SK-N-SH (cell line): ENCODE results near the gene CISD1. TPM values are rescaled to one million over a fixed set of nuclear protein-coding genes. Genes with fewer than 3 reads are reported as not detected.
A peak's percentile ranks its signal among the peaks of the same experiment; 100 is the strongest.

Experiments
- CTCF ChIA-PET: fragments of 300-600, 350-600 bp; formaldehyde crosslinking; extraction: SDS; loops from one replicate; lab custom pipeline; 2021; lab: Yijun Ruan, JAX
- POLR2A ChIA-PET: fragments of 350-600 bp; sonication (Branson Sonifier 250); formaldehyde crosslinking; extraction: SDS; loops from one replicate; lab custom pipeline; 2020; ENCODE audit warnings: antibody characterized with exemption, inconsistent platforms; lab: Yijun Ruan, JAX
- DNase-seq: peaks from one replicate; pipeline ENCODE4 v3.0.0; 2012
- H2AFZ ChIP-seq: fragments of 200-600 bp; sonication (generic); 2 replicates; pipeline ENCODE4 v1.8.1; 2016; ENCODE audit warnings: antibody characterized with exemption, mild to moderate bottlenecking, low read depth
- H3F3A ChIP-seq: fragments of 200-600 bp; sonication (generic); replicated peaks from 2 replicates; pipeline ENCODE3; 2016; ENCODE audit warnings: antibody characterized with exemption, mild to moderate bottlenecking; ENCODE audit not compliant: insufficient read depth
- H3K27ac ChIP-seq, 2 experiments: fragments of 200-500 bp in 1 of 2; fragments of 200-600 bp in 1 of 2; sonication (Bioruptor generic) in 1 of 2; sonication (generic), shearing (Covaris generic) in 1 of 2; 2 replicates each; pipeline versions ENCODE4 v1.5.1 to v1.6.1; 2014 to 2016; ENCODE audit warnings: low read depth in 2 of 2, inconsistent platforms in 1 of 2, low read length in 1 of 2, mild to moderate bottlenecking in 1 of 2, mixed read lengths in 1 of 2
- H3K27me3 ChIP-seq: fragments of 200-600 bp; sonication (generic), shearing (Covaris generic); 2 replicates; pipeline ENCODE4 v1.6.1; 2016; ENCODE audit warnings: mixed run types; ENCODE audit not compliant: insufficient read depth
- H3K36me3 ChIP-seq, 2 experiments: fragments of 200-500 bp in 1 of 2; fragments of 200-600 bp in 1 of 2; sonication (Bioruptor generic) in 1 of 2; sonication (generic) in 1 of 2; replicated peaks in 1 of 2; 2 replicates each; pipeline versions ENCODE3 to v1.5.1; 2014 to 2016; ENCODE audit warnings: low read length in 1 of 2, mild to moderate bottlenecking in 1 of 2; ENCODE audit not compliant: insufficient read depth in 2 of 2, control insufficient read depth in 1 of 2
- H3K4me1 ChIP-seq, 2 experiments: fragments of 200-500 bp in 1 of 2; fragments of 200-600 bp in 1 of 2; sonication (Bioruptor generic) in 1 of 2; sonication (generic), shearing (Covaris generic) in 1 of 2; 2 replicates each; pipeline versions ENCODE4 v1.5.1 to v1.6.1; 2014 to 2016; ENCODE audit warnings: low read depth in 1 of 2, low read length in 1 of 2, mixed run types in 1 of 2; ENCODE audit not compliant: insufficient read depth in 2 of 2, control insufficient read depth in 1 of 2
- H3K4me2 ChIP-seq: fragments of 200-600 bp; sonication (generic), shearing (Covaris generic); 2 replicates; pipeline ENCODE4 v1.6.1; 2017; ENCODE audit warnings: mixed run types
- H3K4me3 ChIP-seq, 2 experiments: fragments of 200-500 bp in 1 of 2; fragments of 200-600 bp in 1 of 2; sonication (Bioruptor generic) in 1 of 2; sonication (generic), shearing (Covaris generic) in 1 of 2; 2 replicates each; pipeline versions ENCODE4 v1.5.1 to v1.8.1; 2014 to 2016; ENCODE audit warnings: low read depth in 2 of 2, inconsistent platforms in 1 of 2, low read length in 1 of 2, mild to moderate bottlenecking in 1 of 2, mixed read lengths in 1 of 2, moderate library complexity in 1 of 2
- H3K79me2 ChIP-seq: fragments of 200-600 bp; sonication (generic); 2 replicates; pipeline ENCODE4 v1.8.1; 2017; ENCODE audit warnings: mild to moderate bottlenecking; ENCODE audit not compliant: insufficient read depth
- H3K9ac ChIP-seq: fragments of 200-600 bp; sonication (generic); 2 replicates; pipeline ENCODE4 v1.6.1; 2017; ENCODE audit warnings: mixed run types
- H3K9me2 ChIP-seq: fragments of 200-600 bp; sonication (generic); 2 replicates; pipeline ENCODE4 v1.6.1; 2017; ENCODE audit warnings: mixed run types
- H3K9me3 ChIP-seq: fragments of 200-600 bp; sonication (generic); 2 replicates; pipeline ENCODE4 v1.6.1; 2017; ENCODE audit warnings: mixed run types, mild to moderate bottlenecking, moderate library complexity
- H4K20me1 ChIP-seq: fragments of 200-600 bp; sonication (generic); 2 replicates; pipeline ENCODE4 v1.6.1; 2017; ENCODE audit warnings: mild to moderate bottlenecking, mixed run types; ENCODE audit not compliant: insufficient read depth
- CHD2 ChIP-seq: fragments of 150-350 bp; IDR thresholded peaks from 2 replicates; pipeline ENCODE4 v1.6.1; 2018; ENCODE audit warnings: low read length; ENCODE audit not compliant: partially characterized antibody
- ELF1 ChIP-seq: IDR thresholded peaks from 2 replicates; pipeline ENCODE4 v1.4.0; 2012
- EP300 ChIP-seq, 2 experiments: IDR thresholded peaks; 2 replicates each; pipeline versions ENCODE4 v1.4.0 to v1.6.1; 2012; ENCODE audit warnings: borderline replicate concordance in 1 of 2, low read depth in 1 of 2, low read length in 1 of 2
- EZH2phosphoT487 ChIP-seq: fragments of 200-600 bp; sonication (generic); IDR thresholded peaks from 2 replicates; pipeline ENCODE4 v1.6.1; 2017; ENCODE audit warnings: low read depth, mixed run types, mild to moderate bottlenecking, antibody characterized with exemption, moderate library complexity, borderline replicate concordance
- FOSL2 ChIP-seq: IDR thresholded peaks from 2 replicates; pipeline ENCODE4 v1.4.0; 2012; ENCODE audit warnings: low read depth, mild to moderate bottlenecking, moderate library complexity, borderline replicate concordance
- FOXJ3 ChIP-seq: sonication (generic); formaldehyde crosslinking; IDR thresholded peaks from 2 replicates; pipeline ENCODE4 v1.5.1; 2020; ENCODE audit warnings: mild to moderate bottlenecking, missing genetic modification reagents
- FOXM1 ChIP-seq: IDR thresholded peaks from 2 replicates; pipeline ENCODE4 v1.4.0; 2012; ENCODE audit warnings: low read depth, mild to moderate bottlenecking
- GABPA ChIP-seq: IDR thresholded peaks from 2 replicates; pipeline ENCODE4 v1.4.0; 2012; ENCODE audit warnings: low read depth, mild to moderate bottlenecking
- MEF2A ChIP-seq: IDR thresholded peaks from 2 replicates; pipeline ENCODE4 v1.4.0; 2012; ENCODE audit warnings: low read depth, borderline replicate concordance
- NFIC ChIP-seq: IDR thresholded peaks from 2 replicates; pipeline ENCODE4 v1.4.0; 2012; ENCODE audit warnings: borderline replicate concordance
- NRF1 ChIP-seq: IDR thresholded peaks from 2 replicates; pipeline ENCODE4 v1.6.1; 2012; ENCODE audit warnings: low read depth, mild to moderate bottlenecking, low read length
- POLR2AphosphoS5 ChIP-seq: IDR thresholded peaks from 2 replicates; pipeline ENCODE4 v1.6.1; 2012; ENCODE audit warnings: low read depth, low read length
- RXRA ChIP-seq: IDR thresholded peaks from 2 replicates; pipeline ENCODE4 v1.4.0; 2012; ENCODE audit warnings: low read depth, mild to moderate bottlenecking, borderline replicate concordance
- SIN3A ChIP-seq: IDR thresholded peaks from 2 replicates; pipeline ENCODE4 v1.6.1; 2012; ENCODE audit warnings: low read depth, mild to moderate bottlenecking, low read length, moderate library complexity, borderline replicate concordance
- TAF1 ChIP-seq: IDR thresholded peaks from 2 replicates; pipeline ENCODE4 v1.6.1; 2012; ENCODE audit warnings: low read depth, mild to moderate bottlenecking, low read length, moderate library complexity, borderline replicate concordance
- TEAD4 ChIP-seq: IDR thresholded peaks from 2 replicates; pipeline ENCODE4 v1.4.0; 2012; ENCODE audit warnings: mild to moderate bottlenecking, borderline replicate concordance; ENCODE audit not compliant: insufficient read depth
- WGBS: methylation state at CpG from one replicate; pipeline ENCODE4 v1.1.6; 2017; ENCODE audit warnings: low lambda C conversion rate; 5-methylcytosine and 5-hydroxymethylcytosine counted together
- polyA plus RNA-seq, 3 experiments: library from polyadenylated mRNA; depleted of rRNA; stranded (reverse); fragments of >200 nt; gene quantifications; 2 replicates each; pipeline ENCODE4 v1.2.3, GENCODE V29; 2012
- TF ChIP-seq, protein P1 (sequence below): fragments of 200-600 bp; sonication (generic); IDR thresholded peaks from 2 replicates; pipeline ENCODE4 v1.6.1; 2017; ENCODE audit warnings: antibody characterized with exemption, mild to moderate bottlenecking, moderate library complexity
- TF ChIP-seq, protein P2 (sequence below): IDR thresholded peaks from 2 replicates; pipeline ENCODE4 v1.6.1; 2012; ENCODE audit warnings: mild to moderate bottlenecking, low read depth, low read length, moderate library complexity
- TF ChIP-seq, protein P3 (sequence below): IDR thresholded peaks from 2 replicates; pipeline ENCODE4; 2012
- TF ChIP-seq, protein P4 (sequence below): IDR thresholded peaks from 2 replicates; pipeline ENCODE4 v1.4.0; 2012; ENCODE audit warnings: low read depth, borderline replicate concordance
- TF ChIP-seq, protein P5 (sequence below): IDR thresholded peaks from 2 replicates; pipeline ENCODE4 v1.4.0; 2012; ENCODE audit warnings: low read depth, borderline replicate concordance
- TF ChIP-seq, protein P6 (sequence below): IDR thresholded peaks from 2 replicates; pipeline ENCODE4 v1.4.0; 2012; ENCODE audit warnings: low read depth

Gene CISD1
- polyA plus RNA-seq, 1 of the 3 experiments (the other 2 are of a cell fraction): 34.1 TPM

DNA sequence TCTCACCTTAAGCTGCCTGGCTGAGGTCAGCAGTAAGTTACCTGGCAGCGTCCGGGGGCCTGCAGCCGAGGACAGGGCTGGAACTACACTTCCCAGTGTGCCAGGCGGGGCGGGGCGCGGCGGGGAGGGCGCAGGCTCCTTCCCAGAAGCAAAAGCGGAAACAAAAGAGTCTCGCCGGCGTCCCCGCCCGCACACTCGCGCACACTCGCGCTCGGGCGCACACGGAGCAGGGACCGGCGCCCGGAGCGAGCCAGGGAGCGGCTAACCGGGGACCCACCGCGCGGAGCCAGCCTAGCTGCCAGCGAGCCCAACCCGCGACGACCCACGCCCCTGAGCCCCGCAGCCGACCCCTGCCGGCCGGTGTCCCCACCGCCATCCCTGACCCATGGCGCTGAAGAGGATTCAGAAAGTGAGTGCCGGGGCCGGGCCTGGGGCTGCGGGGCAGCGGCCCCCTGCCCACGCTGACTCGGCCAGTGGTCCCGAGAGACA is 65.9 kb downstream of the CISD1 start, which contains the start of gene UBE2D1:
UBE2D1 (plus strand) TSS at position 190 of the 489 bp plus-strand sequence; CDS start at position 386, 196 bp downstream.
- no peaks in the 10 kb centered on the region for H3K27me3 ChIP-seq
- H3K4me1 ChIP-seq: peaks cover 6 to 9% of the 10 kb centered on the region in 2 experiments; a peak in 3 of 4 replicates
- H3F3A ChIP-seq: no peaks in the 10 kb centered on the region
- peaks cover 26% of the 10 kb centered on the region for H4K20me1 ChIP-seq
- ChIA-PET CTCF (interaction anchor here (0.6 to 1.3 kb wide), 9 partner anchors 12 to 50 kb away, joined by 3 to 5 read pairs (median 3); partner anchors contain the start of gene TFAM), POLR2A (interaction anchor here (0.6 to 2.1 kb wide), 4 partner anchors 8 to 1536 kb away, joined by 3 to 8 read pairs (median 5); partner anchors contain the start of gene TFAM)
- peak within 1 kb of the TSS; percentile 77 for H2AFZ ChIP-seq
- no peaks in the 10 kb centered on the region for H3K9me2 ChIP-seq
- no peaks in the 10 kb centered on the region for H3K9me3 ChIP-seq
- TF ChIP-seq FOSL2: no peak
- no peak for TF ChIP-seq RXRA
- TF ChIP-seq, protein P1, sequence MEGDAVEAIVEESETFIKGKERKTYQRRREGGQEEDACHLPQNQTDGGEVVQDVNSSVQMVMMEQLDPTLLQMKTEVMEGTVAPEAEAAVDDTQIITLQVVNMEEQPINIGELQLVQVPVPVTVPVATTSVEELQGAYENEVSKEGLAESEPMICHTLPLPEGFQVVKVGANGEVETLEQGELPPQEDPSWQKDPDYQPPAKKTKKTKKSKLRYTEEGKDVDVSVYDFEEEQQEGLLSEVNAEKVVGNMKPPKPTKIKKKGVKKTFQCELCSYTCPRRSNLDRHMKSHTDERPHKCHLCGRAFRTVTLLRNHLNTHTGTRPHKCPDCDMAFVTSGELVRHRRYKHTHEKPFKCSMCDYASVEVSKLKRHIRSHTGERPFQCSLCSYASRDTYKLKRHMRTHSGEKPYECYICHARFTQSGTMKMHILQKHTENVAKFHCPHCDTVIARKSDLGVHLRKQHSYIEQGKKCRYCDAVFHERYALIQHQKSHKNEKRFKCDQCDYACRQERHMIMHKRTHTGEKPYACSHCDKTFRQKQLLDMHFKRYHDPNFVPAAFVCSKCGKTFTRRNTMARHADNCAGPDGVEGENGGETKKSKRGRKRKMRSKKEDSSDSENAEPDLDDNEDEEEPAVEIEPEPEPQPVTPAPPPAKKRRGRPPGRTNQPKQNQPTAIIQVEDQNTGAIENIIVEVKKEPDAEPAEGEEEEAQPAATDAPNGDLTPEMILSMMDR: no peak; the same call in 1 of the 2 replicates
- TF ChIP-seq, protein P2, sequence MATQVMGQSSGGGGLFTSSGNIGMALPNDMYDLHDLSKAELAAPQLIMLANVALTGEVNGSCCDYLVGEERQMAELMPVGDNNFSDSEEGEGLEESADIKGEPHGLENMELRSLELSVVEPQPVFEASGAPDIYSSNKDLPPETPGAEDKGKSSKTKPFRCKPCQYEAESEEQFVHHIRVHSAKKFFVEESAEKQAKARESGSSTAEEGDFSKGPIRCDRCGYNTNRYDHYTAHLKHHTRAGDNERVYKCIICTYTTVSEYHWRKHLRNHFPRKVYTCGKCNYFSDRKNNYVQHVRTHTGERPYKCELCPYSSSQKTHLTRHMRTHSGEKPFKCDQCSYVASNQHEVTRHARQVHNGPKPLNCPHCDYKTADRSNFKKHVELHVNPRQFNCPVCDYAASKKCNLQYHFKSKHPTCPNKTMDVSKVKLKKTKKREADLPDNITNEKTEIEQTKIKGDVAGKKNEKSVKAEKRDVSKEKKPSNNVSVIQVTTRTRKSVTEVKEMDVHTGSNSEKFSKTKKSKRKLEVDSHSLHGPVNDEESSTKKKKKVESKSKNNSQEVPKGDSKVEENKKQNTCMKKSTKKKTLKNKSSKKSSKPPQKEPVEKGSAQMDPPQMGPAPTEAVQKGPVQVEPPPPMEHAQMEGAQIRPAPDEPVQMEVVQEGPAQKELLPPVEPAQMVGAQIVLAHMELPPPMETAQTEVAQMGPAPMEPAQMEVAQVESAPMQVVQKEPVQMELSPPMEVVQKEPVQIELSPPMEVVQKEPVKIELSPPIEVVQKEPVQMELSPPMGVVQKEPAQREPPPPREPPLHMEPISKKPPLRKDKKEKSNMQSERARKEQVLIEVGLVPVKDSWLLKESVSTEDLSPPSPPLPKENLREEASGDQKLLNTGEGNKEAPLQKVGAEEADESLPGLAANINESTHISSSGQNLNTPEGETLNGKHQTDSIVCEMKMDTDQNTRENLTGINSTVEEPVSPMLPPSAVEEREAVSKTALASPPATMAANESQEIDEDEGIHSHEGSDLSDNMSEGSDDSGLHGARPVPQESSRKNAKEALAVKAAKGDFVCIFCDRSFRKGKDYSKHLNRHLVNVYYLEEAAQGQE: no peak
- peak; percentile 58; the same call in 1 of the 2 replicates for TF ChIP-seq GABPA
- TF ChIP-seq, protein P3, sequence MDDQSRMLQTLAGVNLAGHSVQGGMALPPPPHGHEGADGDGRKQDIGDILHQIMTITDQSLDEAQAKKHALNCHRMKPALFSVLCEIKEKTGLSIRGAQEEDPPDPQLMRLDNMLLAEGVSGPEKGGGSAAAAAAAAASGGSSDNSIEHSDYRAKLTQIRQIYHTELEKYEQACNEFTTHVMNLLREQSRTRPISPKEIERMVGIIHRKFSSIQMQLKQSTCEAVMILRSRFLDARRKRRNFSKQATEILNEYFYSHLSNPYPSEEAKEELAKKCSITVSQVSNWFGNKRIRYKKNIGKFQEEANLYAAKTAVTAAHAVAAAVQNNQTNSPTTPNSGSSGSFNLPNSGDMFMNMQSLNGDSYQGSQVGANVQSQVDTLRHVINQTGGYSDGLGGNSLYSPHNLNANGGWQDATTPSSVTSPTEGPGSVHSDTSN: 0 out of 2 replicates have a peak, but pooled peaks have one; percentile 5
- no peak for TF ChIP-seq NFIC
- TF ChIP-seq NRF1: peak; percentile 50
- peak; percentile 77 for TF ChIP-seq ELF1
- TF ChIP-seq POLR2AphosphoS5: peak; percentile 96
- TF ChIP-seq, protein P4, sequence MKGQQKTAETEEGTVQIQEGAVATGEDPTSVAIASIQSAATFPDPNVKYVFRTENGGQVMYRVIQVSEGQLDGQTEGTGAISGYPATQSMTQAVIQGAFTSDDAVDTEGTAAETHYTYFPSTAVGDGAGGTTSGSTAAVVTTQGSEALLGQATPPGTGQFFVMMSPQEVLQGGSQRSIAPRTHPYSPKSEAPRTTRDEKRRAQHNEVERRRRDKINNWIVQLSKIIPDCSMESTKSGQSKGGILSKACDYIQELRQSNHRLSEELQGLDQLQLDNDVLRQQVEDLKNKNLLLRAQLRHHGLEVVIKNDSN: no peak
- TF ChIP-seq CHD2: peak; percentile 39
- TF ChIP-seq, protein P5, sequence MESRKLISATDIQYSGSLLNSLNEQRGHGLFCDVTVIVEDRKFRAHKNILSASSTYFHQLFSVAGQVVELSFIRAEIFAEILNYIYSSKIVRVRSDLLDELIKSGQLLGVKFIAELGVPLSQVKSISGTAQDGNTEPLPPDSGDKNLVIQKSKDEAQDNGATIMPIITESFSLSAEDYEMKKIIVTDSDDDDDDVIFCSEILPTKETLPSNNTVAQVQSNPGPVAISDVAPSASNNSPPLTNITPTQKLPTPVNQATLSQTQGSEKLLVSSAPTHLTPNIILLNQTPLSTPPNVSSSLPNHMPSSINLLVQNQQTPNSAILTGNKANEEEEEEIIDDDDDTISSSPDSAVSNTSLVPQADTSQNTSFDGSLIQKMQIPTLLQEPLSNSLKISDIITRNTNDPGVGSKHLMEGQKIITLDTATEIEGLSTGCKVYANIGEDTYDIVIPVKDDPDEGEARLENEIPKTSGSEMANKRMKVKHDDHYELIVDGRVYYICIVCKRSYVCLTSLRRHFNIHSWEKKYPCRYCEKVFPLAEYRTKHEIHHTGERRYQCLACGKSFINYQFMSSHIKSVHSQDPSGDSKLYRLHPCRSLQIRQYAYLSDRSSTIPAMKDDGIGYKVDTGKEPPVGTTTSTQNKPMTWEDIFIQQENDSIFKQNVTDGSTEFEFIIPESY: 0 out of 2 replicates have a peak, but pooled peaks have one; percentile 30
- peak; percentile 71; the same call in 1 of the 2 replicates for TF ChIP-seq SIN3A
- no peak for TF ChIP-seq FOXJ3 (CRISPR knock-in tag)
- TF ChIP-seq TAF1: peak; percentile 95
- no peak for TF ChIP-seq TEAD4
- no peak for TF ChIP-seq EP300 (IDR thresholded peaks at IDR 0.05; ENCODE audit: borderline replicate concordance in 1 of 2, low read depth in 1 of 2, low read length in 1 of 2)
- no peak for TF ChIP-seq MEF2A
- TF ChIP-seq, protein P6, sequence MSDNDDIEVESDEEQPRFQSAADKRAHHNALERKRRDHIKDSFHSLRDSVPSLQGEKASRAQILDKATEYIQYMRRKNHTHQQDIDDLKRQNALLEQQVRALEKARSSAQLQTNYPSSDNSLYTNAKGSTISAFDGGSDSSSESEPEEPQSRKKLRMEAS: peak; percentile 42; the same call in 1 of the 2 replicates
- no peak for TF ChIP-seq FOXM1
- TF ChIP-seq EZH2phosphoT487: no peak
- peak within 1 kb of the TSS; percentile 45 to 71; a peak in 3 of 4 replicates for H3K27ac ChIP-seq
- peak within 1 kb of the TSS; percentile 87 for H3K9ac ChIP-seq
- peaks cover 45% of the 10 kb centered on the region for H3K79me2 ChIP-seq
- peak; percentile 92 for DNase-seq
- H3K36me3 ChIP-seq: peaks cover 3 to 4% of the 10 kb centered on the region in 2 experiments
- peak within 1 kb of the TSS; percentile 89 for H3K4me2 ChIP-seq
- H3K4me3 ChIP-seq: peak within 1 kb of the TSS; percentile 95 to 96
- WGBS: 0% methylated on average over 7 of the region's 49 CpGs
